ENCODE results near the gene FGR.
A peak's percentile ranks its signal among the peaks of the same experiment; 100 is the strongest.

FGR gene

GRCh38 chr1:27576806-27577227 lies 58.2 kb downstream of the FGR start:
- Histone ChIP-seq H3K9ac (ENCODE audit: low read length) (no peak overlapping the region), H2AFZ (ENCODE audit: low read depth, low read length, severe bottlenecking) (no peak overlapping the region), H3F3A (ENCODE audit: insufficient read depth) (no peaks in the 10 kb centered on the region), H3K79me2 (ENCODE audit: insufficient read depth, low read length) (no peaks in the 10 kb centered on the region), H3K27ac (ENCODE audit: low read depth, low read length) (no peak overlapping the region), H3K9me2 (replicated peaks; ENCODE audit: insufficient read depth, low read length) (no peaks in the 10 kb centered on the region), H3K36me3 (ENCODE audit: low read length) (no peaks in the 10 kb centered on the region), H4K20me1 (ENCODE audit: low read depth, low read length) (0 out of 2 replicates have a peak, but pooled peaks cover 2% of the 10 kb centered on the region), H3K4me3 (ENCODE audit: insufficient read depth, low read length, poor library complexity, severe bottlenecking) (no peak overlapping the region), H3K4me2 (ENCODE audit: low read depth, low read length, poor library complexity, severe bottlenecking) (no peak overlapping the region), H3K27me3 (ENCODE audit: low read length) (no peaks in the 10 kb centered on the region), H3K9me3 (ENCODE audit: insufficient read depth, low read length) (no peaks in the 10 kb centered on the region)
- TF ChIP-seq CTCF (IDR thresholded peaks at IDR 0.05; ENCODE audit: insufficient read depth, low read length, poor library complexity, severe bottlenecking), result no peak
- TF ChIP-seq EZH2phosphoT487 (conservative IDR thresholded peaks at IDR 0.05; ENCODE audit: low read length), result no peak

GRCh38 chr1:27575840-27576331 lies 59.1 kb downstream of the FGR start:
- Histone ChIP-seq H3K9ac (ENCODE audit: low read length) (no peak overlapping the region), H2AFZ (ENCODE audit: low read depth, low read length, severe bottlenecking) (no peak overlapping the region), H3K4me3 (ENCODE audit: insufficient read depth, low read length, poor library complexity, severe bottlenecking) (no peak overlapping the region), H3K79me2 (ENCODE audit: insufficient read depth, low read length) (no peaks in the 10 kb centered on the region), H3F3A (ENCODE audit: insufficient read depth) (no peaks in the 10 kb centered on the region), H3K9me2 (replicated peaks; ENCODE audit: insufficient read depth, low read length) (no peaks in the 10 kb centered on the region), H3K27me3 (ENCODE audit: low read length) (no peaks in the 10 kb centered on the region), H4K20me1 (ENCODE audit: low read depth, low read length) (0 out of 2 replicates have a peak, but pooled peaks cover 2% of the 10 kb centered on the region), H3K4me2 (ENCODE audit: low read depth, low read length, poor library complexity, severe bottlenecking) (peak overlapping the region; percentile 31), H3K9me3 (ENCODE audit: insufficient read depth, low read length) (no peaks in the 10 kb centered on the region), H3K27ac (ENCODE audit: low read depth, low read length) (no peak overlapping the region), H3K36me3 (ENCODE audit: low read length) (no peaks in the 10 kb centered on the region)
- no peak for TF ChIP-seq CTCF (IDR thresholded peaks at IDR 0.05; ENCODE audit: insufficient read depth, low read length, poor library complexity, severe bottlenecking)
- no peak for TF ChIP-seq EZH2phosphoT487 (conservative IDR thresholded peaks at IDR 0.05; ENCODE audit: low read length)

- Histone ChIP-seq H3K79me2 (ENCODE audit: insufficient read depth, low read length) (no peaks in the 10 kb centered on the region), H3K9me2 (replicated peaks; ENCODE audit: insufficient read depth, low read length) (no peaks in the 10 kb centered on the region), H3K9me3 (ENCODE audit: insufficient read depth, low read length) (no peaks in the 10 kb centered on the region), H4K20me1 (ENCODE audit: low read depth, low read length) (0 out of 2 replicates have a peak, but pooled peaks cover 2% of the 10 kb centered on the region), H3K9ac (ENCODE audit: low read length) (no peak overlapping the region), H3F3A (ENCODE audit: insufficient read depth) (no peaks in the 10 kb centered on the region), H3K36me3 (ENCODE audit: low read length) (no peaks in the 10 kb centered on the region), H3K27ac (ENCODE audit: low read depth, low read length) (no peak overlapping the region), H3K4me2 (ENCODE audit: low read depth, low read length, poor library complexity, severe bottlenecking) (no peak overlapping the region), H2AFZ (ENCODE audit: low read depth, low read length, severe bottlenecking) (no peak overlapping the region), H3K27me3 (ENCODE audit: low read length) (no peaks in the 10 kb centered on the region), H3K4me3 (ENCODE audit: insufficient read depth, low read length, poor library complexity, severe bottlenecking) (no peak overlapping the region)
- TF ChIP-seq CTCF (IDR thresholded peaks at IDR 0.05; ENCODE audit: insufficient read depth, low read length, poor library complexity, severe bottlenecking), result no peak
- no peak for TF ChIP-seq EZH2phosphoT487 (conservative IDR thresholded peaks at IDR 0.05; ENCODE audit: low read length)
Observed at GRCh38 chr1:27574871-27575831, 59.8 kb downstream of the FGR start.

All from SU-DHL-6 (cell line).